ENCODE results near the gene NQO2. TPM values are rescaled to one million over a fixed set of nuclear protein-coding genes. Genes with fewer than 3 reads are reported as not detected.

NQO2 gene
- total RNA-seq, 1 experiment from 2014 or later, result 105 TPM

DNA sequence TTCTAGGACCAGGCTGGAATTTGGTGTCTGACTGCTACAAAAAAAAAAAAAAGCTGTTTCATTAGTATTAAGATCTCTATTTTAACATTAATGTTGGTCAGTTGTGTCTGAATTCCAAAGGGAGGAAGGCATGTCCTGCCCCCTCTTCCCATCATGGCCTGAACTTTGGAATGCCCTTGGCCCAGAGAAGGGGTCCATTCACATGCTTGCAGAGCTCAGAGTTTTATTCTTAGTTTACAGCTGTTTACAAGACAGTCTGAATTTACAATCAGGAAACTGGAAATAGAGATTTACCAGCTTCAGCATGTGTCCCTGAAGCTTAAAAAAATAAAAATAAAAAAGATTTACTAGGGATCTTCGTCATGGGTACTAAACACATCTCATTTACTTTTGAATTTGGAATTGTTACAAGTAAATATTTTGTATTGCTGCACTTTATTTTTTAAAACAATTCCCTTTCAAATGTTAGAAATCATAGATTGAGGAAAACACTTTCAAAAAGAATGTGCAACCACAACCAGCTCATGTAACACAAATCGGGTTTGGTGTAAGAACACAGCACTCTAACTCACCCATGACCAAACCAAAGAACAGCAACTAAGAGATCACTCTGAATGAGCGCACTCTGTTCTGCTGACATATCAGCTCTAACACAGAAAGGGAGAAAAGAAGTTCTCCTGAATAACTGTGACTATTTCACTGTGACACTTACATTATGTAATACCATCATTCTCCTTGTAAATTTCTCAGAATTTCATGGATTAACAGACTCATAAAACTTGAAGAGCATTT is 21.7 kb upstream of the NQO2 start:
- no peak overlapping the region for H3T11ph ChIP-seq (ENCODE audit: low read length)
- H3K9ac ChIP-seq (ENCODE audit: extremely low read depth, insufficient read length, low read length), result no peak overlapping the region
- no peak overlapping the region for H3K4ac ChIP-seq (ENCODE audit: low read depth, low read length)
- TF ChIP-seq, protein P1, sequence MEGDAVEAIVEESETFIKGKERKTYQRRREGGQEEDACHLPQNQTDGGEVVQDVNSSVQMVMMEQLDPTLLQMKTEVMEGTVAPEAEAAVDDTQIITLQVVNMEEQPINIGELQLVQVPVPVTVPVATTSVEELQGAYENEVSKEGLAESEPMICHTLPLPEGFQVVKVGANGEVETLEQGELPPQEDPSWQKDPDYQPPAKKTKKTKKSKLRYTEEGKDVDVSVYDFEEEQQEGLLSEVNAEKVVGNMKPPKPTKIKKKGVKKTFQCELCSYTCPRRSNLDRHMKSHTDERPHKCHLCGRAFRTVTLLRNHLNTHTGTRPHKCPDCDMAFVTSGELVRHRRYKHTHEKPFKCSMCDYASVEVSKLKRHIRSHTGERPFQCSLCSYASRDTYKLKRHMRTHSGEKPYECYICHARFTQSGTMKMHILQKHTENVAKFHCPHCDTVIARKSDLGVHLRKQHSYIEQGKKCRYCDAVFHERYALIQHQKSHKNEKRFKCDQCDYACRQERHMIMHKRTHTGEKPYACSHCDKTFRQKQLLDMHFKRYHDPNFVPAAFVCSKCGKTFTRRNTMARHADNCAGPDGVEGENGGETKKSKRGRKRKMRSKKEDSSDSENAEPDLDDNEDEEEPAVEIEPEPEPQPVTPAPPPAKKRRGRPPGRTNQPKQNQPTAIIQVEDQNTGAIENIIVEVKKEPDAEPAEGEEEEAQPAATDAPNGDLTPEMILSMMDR (conservative IDR thresholded peaks at IDR 0.05), result no peak
- no peaks in the 10 kb centered on the region for H3K23me2 ChIP-seq (ENCODE audit: insufficient read length, low read depth, low read length, poor library complexity, severe bottlenecking)
- H3K79me2 ChIP-seq (ENCODE audit: insufficient read depth, low read length), result no peaks in the 10 kb centered on the region
- Mint-ChIP-seq H3K27ac (no peak overlapping the region), H3K27me3 (ENCODE audit: low read depth) (peaks cover 6% of the 10 kb centered on the region; the same call in 1 of the 2 replicates), H3K4me3 (no peak overlapping the region), H3K36me3 (ENCODE audit: insufficient read depth in 1 of 3, low read depth in 3 of 3) (no peaks in the 10 kb centered on the region), H3K9me3 (no peaks in the 10 kb centered on the region), H3K4me1 (peaks cover 29 to 44% of the 10 kb centered on the region in 2 experiments)
- H2BK20ac ChIP-seq (ENCODE audit: low read depth, low read length, poor library complexity, severe bottlenecking), result no peak overlapping the region
- peaks cover 9% of the 10 kb centered on the region; the same call in 1 of the 2 replicates for H3K4me1 ChIP-seq (ENCODE audit: insufficient read depth, low read length)
- H4K5ac ChIP-seq (ENCODE audit: insufficient read length, low read depth, low read length), result no peak overlapping the region
- no peak overlapping the region for H2BK12ac ChIP-seq (ENCODE audit: insufficient read length, low read depth, low read length)
- no CpG with 5 or more reads among the region's 3 CpGs for WGBS (ENCODE audit: extremely low coverage, insufficient read length, low lambda C conversion rate)
- H4K8ac ChIP-seq (replicated peaks; ENCODE audit: insufficient read length, low read depth, low read length), result no peak overlapping the region
- H3K23ac ChIP-seq (ENCODE audit: insufficient read length, low read depth, low read length), result no peak overlapping the region
- H4K20me1 ChIP-seq (ENCODE audit: control insufficient read depth, insufficient read depth, insufficient read length), result no peaks in the 10 kb centered on the region
- H2BK120ac ChIP-seq (ENCODE audit: low read depth, low read length, poor library complexity, severe bottlenecking), result no peak overlapping the region
- H2AFZ ChIP-seq (ENCODE audit: low read length), result no peak overlapping the region
- H2AK5ac ChIP-seq (ENCODE audit: insufficient read length, low read length), result no peak overlapping the region
- DNase-seq, result no peak
- H3K18ac ChIP-seq (ENCODE audit: insufficient read length, low read depth, low read length), result no peak overlapping the region
- H3K27ac ChIP-seq (ENCODE audit: insufficient read length, low read depth, low read length), result no peak overlapping the region
- no peak overlapping the region for H3K14ac ChIP-seq (ENCODE audit: insufficient read depth, low read length)
- no peak overlapping the region for H3K4me2 ChIP-seq (ENCODE audit: insufficient read depth, insufficient read length, low read length)
- no peaks in the 10 kb centered on the region for H3K79me1 ChIP-seq (ENCODE audit: insufficient read depth, low read depth, low read length, poor library complexity, severe bottlenecking)
- H3K9me3 ChIP-seq (ENCODE audit: control insufficient read depth, low read depth, low read length), result no peaks in the 10 kb centered on the region
- no peaks in the 10 kb centered on the region for H3K27me3 ChIP-seq (ENCODE audit: insufficient read depth, low read length)
- no peak overlapping the region for H3K56ac ChIP-seq (ENCODE audit: insufficient read length, low read depth, low read length)
- H2BK15ac ChIP-seq (ENCODE audit: low read depth, low read length), result no peak overlapping the region
- H4K91ac ChIP-seq (ENCODE audit: insufficient read length, low read depth, low read length), result no peak overlapping the region
- H2BK5ac ChIP-seq (ENCODE audit: insufficient read length, low read length), result no peak overlapping the region

Data from H9 (cell line).